ENCODE measurements around the gene RABGGTA.
"Not testable (repeated sequence)": the region's sequence is repeated elsewhere in the genome, so short reads cannot be mapped to it uniquely, and the experiment has no call there.

The RABGGTA gene

DNA sequence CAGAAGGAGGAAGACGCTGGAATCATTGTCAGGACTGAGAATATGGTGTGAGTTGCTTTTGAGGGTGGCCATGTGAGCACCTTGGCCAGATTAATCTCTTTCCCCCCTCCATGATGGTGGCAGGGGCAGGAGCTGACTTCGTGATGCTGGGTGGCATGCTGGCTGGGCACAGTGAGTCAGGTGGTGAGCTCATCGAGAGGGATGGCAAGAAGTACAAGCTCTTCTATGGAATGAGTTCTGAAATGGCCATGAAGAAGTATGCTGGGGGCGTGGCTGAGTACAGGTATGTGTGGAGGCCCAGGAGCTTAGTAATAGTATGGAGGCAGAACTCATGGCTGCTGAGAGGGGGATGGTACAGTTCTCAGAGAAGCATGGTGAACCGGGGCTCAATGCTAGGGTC is 33.3 kb downstream of the RABGGTA start:
- DNase-seq: no peak

DNA sequence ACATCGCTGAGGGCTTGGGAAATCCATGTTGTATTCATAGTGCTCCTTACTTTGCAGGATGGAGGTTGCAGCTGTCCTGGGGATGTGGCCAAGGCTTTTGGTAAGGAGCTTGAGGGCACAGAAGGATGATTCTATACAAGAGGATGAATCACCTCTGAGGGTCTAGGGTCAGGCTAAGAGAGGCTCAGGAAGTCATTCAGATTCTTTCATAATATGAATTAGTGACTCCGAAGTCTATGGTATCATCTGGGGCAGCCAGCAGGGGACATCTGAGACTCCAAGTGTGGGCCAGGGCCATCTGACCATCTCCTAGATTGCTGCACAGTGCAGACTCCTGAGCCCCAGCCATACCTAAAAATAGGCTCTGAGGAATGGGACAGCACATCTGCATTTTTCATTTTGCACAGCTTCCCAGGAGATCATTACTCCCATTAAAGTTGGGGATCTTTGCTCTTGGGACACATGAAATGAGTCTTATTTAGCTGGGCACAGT is 33.9 kb downstream of the RABGGTA start:
- DNase-seq: no peak

DNA sequence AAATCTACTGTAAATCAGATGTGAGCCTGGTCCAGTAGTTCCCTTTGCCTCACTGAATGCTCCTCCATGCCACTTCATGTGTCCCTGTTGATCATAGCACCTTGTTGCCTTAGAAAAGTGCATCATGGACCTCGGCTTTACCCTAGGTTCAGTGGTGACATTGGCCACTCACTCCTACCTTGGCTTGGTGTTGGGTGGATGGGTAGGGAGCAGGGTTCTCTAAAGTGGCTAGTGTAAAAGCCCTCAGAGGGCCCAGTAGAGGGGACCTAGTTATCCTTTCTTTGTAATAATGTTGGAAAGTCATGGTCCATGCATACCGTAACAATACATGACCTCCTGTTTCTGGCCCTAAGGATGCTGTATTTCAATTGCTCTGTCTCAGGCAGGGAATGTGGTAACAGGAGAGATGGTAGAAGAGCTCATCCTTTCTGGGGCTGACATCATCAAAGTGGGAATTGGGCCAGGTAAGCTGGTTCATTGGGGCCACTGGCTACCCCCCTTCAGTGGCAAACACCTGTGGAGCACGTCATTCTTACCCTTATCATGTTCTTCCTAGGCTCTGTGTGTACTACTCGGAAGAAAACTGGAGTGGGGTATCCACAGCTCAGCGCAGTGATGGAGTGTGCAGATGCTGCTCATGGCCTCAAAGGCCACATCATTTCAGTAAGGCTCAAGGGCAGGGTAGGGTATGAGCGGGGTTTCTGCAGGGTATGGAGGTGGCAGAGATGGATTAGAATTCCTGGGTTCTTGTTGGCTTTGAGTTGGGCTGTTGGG is 34.5 kb downstream of the RABGGTA start:
- DNase-seq: no peak

DNA sequence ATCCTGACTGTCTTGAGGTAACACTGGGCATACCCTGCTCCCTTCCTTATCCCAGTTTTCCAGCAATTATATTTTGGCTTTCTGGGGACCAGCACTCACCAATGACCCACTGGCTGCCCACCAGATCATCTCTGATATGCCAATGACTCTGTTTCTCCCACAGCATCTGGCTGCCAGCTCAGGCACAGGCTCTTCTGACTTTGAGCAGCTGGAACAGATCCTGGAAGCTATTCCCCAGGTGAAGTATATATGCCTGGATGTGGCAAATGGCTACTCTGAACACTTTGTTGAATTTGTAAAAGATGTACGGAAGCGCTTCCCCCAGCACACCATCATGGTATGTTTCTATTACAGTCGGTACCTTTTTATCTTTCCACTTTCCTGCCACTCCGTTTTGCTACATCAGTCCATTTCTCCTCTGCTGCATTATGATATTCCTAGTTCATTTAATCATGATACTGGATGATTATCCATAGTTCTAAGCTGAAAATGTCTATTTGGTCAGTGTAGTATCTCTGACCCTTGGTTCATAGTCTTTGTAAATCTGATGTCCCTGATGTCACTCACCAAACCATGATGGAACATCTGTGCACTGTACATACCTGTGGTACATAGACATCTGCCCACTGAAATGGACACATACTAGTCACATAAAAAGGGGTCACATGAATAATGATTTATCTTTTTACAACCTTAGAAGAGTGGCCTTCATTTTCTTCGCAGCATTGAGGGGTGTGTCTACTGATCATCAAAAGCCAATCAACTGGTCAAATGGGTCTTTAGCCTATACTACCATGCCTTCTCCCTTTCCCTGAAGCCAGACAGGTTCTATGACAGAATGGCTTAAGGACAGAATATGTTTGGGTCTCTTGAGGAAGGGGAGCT is 35.4 kb downstream of the RABGGTA start:
- no peak for DNase-seq

DNA sequence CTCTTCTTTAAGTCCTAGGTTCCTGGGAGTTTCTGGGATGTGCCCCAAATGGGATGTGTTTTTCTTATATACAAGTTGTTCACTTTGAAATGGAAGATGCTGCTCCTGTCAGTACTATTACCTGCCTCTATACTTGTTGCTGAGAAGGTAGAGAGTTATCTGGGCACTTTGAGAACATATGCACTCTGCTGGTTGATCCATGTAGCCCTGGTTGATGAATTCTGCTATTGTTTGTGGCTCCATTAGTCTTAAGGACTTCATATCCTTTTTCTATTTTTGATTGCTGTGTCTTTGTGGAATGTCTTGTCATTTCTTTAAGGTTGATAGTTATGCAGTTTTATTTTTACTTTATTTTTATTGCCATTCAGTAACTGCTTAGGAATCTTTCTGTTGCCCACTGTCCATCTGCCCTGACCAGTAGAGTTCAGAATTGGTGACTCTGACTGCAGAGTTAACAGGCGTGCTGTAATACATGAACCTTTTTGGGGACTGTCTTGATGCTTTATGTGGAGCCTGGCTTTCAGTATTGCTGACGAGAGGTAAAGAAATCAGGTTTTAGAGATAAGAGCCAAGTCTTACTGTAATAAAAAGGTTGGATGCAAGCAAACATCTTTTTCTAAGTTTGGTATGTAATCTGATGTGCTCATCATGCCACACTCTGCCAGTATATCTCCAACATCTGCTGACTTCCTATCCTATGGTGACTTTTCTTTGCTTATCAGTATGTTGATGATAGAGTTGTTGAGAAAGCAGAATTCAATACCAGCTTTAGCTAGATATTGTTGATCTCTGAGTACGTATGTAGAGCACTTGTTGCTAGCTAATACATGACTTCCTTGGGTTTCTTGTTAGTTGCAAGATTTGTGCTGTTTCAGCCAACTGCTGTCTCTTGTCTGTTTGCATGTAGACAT is 37.0 kb downstream of the RABGGTA start:
- no peak for DNase-seq

DNA sequence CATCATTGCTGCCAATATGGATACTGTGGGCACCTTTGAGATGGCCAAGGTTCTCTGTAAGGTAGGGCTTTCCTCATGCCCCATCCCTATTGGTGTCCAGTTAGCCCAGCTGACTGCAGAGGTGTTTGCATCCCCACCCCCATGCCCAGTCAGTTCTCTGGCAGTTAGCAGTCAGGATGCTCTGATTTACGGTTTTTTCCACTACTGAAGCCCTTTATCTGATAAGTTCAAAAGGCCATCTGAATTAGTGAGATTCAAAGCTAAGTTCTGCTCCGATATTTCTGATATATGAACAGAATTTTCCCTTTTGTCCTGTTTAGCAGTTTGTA is 37.9 kb downstream of the RABGGTA start:
- DNase-seq: no peak

DNA sequence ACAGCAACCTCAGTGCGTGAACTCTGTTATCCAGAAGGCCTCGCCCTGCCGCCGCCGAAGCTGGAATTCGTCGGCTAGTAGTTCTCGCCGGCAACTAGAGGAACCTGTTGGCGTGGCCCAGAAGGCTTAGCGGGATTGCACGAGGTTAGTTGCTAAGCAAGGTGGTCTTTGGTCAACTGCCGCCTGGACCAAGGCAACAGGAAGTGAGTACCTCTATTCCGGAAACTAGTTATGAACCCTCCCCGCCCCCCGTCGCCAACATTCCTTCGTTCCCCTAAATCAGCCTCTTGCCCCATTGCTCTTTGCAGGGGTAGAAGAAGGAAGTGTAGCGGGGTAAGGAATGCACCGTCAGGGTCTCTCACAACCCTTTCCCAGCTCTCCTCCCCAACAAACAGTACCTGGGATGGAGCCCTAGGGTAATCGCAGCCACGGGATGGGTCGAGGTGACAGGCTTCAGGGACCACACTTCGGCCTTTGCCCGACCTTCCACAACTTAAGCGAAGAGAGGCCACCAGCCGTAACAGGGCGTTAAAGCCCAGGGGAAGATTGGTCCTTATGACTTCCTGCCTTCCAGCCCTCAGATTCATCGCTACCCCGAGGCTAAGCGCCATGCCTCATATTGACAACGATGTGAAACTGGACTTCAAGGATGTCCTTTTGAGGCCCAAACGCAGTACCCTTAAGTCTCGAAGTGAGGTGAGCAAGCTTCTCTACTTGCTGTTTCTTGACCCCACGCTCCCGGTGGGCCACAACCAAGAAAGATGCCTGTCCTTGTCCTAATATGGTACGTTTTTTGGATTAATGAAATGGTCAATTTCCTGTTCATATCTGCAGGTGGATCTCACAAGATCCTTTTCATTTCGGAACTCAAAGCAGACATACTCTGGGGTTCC is 38.5 kb downstream of the RABGGTA start, which contains the start of gene GMPR2:
Gene GMPR2, plus strand, starts transcription at position 285 of the 893 bp plus-strand sequence. Its CDS starts 325 bp downstream, at position 610.
- peak; percentile 74 for DNase-seq

DNA sequence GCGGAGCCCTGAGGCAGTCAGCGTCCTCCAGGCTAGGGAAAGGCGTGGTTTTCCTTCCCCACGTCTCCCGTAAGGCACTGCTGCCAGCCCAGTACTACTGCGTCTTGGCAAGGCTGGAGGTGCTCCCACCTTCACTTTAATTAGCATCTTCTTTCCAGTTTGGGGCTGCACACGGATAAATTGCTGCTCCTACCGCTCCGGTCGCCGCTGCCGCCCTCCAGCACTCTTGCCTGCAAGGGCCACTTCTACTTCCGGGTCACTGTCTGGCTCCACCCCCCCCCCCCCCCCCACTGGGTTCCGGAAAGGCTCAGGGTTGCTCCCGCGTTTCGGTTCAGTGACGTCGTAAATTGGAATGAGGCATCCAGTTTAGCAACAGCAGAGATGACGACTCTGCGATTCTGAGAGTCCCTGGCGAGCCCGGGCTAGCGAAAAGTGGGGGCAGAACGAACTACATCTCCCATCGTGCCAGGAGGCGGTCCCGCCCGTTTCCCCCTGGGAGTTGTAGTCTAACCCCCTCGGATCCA is 39.2 kb downstream of the RABGGTA start, which contains the start of gene NEDD8:
Gene NEDD8, minus strand, starts transcription at position 247 of the 524 bp plus-strand sequence. Its CDS starts 100 bp downstream, at position 147.
- DNase-seq: peak; percentile 81

DNA sequence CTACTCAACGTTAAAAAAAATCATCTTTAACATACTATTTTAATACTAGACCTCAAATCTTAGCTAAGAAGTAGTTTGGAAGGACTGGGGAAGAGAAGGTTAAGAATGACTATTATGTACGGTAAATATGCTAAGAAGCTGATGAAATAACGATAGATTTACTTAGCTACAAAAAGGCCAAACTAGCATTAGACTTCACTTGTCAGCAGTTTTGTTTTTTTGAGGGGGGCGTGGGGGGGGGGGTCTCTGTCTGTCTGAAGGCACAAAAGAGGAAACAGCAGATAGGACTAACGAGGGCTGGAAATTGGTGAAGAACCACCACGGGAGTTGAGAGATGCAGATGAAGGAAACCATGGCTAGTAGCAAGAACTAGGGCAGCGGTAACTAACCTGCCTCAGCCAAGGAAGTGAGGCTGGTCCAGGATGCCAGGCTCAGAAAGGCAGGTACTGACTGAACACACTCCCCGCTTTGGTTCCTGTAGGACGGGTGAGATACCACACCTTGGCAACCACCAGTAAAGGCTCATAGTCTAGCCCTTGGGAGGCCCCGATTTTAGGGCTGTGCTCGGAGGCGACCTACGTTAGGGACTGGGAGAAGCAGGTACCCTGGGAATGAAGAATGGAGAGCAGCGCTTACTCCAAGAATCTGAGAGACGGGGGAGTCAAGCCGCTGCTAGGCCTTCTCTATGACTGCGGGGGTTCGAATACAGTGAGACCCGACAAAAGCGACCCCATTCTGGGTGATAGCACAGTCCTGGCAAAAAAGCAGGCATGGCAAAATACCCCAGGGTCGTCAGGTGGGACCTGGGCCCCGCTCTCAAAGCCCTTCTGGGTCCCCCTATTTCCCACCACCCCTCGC is 39.9 kb downstream of the RABGGTA start:
- no peak for DNase-seq

DNA sequence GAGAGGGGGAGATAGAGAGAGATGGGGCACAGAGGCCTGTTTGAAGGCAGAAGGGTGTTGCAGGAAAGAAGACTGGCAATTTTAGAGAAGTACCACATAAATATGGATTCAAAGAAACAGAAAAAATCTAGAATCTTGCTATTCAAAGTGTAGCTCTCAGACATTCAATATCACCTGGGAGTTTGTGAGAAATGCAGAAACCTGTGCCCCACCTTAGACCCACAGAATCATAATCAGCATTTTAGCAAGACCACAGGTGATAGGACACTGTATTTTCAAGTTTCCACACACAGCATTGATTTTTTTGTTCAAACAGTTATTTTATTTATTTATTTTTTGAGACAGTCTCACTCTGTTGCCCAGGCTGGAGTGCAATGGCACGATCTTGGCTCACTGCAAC is 42.5 kb downstream of the RABGGTA start:
- DNase-seq: no peak

DNA sequence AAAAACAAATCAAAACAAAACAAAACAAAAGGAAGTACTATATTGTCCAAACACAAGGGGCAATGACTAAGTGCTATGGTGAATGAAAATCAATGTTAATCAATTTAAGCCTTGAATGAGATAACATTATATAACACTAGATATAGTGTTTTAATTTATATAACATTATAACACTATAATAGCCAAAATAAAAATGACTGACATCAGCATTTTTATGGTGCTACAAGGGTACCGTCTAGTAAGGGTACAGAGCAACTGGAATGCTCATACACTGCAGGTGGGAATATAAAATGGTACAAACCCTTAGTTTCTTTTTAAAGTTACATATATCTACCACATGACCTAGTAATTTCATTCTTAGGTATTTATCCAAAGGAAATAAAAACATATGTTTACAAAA is 44.9 kb downstream of the RABGGTA start:
- DNase-seq: no peak

DNA sequence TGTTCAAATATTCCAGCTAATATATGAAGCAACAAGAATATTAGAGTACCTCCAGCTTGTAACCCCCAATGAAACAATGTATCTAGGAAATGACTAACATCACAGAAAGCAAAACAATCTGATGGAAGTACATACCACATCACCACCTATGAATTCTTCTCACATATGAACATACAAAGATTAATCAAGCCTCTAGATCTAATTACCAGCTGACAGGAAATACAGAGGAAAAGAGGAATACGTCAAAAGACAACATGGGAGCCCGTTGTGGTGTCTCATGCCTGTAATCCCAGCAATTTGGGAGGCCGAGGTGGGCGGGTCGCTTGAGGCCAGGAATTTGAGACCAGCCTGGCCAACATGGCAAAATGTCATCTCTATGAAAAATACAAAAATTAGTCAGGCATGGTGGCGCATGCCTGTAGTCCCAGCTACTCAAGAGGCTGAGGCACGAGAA is 46.8 kb downstream of the RABGGTA start:
- no peak for DNase-seq

DNA sequence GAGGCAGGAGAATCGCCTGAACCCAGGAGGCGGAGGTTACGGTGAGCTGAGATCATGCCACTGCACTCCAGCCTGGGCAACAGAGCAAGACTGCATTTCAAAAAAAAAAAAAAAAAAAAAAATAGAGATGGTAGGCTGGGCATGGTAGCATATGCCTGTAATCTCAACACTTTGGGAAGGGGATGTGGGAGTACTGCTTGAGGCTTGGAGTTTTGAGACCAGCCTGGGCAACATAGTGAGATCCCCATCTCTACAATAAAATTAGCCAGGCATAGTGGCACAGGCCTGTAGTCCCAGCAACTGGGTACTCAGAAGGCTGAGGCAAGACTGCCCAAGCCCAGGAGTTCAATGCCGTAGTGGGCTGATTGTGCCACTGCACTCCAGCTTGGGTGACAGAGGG is 48.4 kb downstream of the RABGGTA start:
- DNase-seq: not testable (repeated sequence)

DNA sequence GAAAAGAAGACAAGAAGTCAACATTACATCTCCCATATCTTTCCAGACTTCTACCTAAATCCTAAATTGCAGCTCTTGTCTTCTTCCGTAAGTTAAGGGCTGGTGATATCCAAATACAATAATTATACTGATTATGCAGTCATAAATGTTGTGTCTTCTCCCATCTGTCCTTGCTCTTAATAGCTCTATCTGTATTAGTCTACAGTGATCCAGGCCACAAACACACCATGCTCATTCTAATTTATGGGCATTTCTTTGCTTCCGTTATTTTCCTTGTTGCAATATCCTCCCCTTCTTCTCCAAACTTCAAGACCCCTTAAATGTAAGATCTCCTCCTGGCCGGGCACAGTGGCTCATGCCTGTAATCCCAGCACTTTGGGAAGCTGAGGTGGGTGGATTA is 51.9 kb downstream of the RABGGTA start:
- DNase-seq: no peak

DNA sequence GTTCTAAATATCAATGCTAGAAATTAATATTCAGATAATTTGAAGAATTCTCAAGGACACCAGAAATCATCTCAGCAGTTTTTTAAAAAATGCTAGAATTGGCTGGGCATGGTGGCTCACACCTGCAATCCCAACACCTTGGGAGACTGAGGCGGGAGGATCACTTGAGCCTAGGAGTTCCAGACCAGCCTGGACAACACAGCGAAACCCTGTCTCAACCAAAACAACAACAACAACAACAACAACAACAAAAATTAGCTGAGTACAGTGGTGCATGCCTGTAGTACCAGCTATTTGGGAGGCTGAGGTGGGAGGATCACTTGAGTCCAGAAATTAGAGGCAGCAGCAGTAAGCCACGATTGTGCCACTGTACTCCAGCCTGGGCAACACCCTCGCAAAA is 52.3 kb downstream of the RABGGTA start:
- no peak for DNase-seq

DNA sequence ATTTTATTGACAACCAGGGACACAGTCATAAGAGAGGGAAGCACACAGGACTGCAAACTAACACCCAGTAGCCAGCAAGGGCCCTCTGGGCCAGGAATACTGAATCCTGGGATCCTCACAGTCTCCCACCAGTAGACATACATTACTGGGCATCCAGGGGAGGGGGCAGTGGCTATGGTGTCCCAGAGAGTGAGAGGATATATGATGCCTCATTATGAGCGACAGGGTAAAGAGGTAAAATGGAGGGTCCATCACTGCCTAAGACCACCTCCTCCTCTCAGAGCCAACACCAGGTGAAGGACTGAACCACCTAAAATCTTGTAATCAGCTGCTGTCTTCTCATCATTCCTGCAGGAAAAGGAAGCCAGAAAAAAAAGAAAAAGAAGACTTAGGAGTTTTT is 54.5 kb downstream of the RABGGTA start:
- DNase-seq: not testable (repeated sequence)

DNA sequence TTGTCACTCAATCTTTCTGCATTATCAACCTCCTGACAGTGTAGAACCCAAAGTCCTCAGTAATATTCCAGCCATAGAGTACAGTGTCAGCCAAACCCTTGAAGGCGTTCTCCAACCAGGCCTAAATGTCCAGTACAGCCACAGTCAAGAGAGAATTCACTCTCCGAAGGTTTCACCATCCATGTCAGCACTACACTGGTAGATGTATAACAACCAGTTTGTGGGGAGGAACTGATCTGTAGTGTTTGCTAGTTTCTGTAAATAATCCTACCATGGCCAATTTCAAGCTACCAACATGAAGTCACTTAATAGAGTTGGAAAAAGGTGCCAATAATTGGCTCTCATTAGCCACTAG is 55.1 kb downstream of the RABGGTA start:
- no peak for DNase-seq

Data from NCI-H1092 (cell line).